ENCODE data around the gene CNTNAP5. TPM values are rescaled to one million over a fixed set of nuclear protein-coding genes. Genes with fewer than 3 reads are reported as not detected.

CNTNAP5 gene
- total RNA-seq, 2 experiments from 2014 or later: not detected

DNA sequence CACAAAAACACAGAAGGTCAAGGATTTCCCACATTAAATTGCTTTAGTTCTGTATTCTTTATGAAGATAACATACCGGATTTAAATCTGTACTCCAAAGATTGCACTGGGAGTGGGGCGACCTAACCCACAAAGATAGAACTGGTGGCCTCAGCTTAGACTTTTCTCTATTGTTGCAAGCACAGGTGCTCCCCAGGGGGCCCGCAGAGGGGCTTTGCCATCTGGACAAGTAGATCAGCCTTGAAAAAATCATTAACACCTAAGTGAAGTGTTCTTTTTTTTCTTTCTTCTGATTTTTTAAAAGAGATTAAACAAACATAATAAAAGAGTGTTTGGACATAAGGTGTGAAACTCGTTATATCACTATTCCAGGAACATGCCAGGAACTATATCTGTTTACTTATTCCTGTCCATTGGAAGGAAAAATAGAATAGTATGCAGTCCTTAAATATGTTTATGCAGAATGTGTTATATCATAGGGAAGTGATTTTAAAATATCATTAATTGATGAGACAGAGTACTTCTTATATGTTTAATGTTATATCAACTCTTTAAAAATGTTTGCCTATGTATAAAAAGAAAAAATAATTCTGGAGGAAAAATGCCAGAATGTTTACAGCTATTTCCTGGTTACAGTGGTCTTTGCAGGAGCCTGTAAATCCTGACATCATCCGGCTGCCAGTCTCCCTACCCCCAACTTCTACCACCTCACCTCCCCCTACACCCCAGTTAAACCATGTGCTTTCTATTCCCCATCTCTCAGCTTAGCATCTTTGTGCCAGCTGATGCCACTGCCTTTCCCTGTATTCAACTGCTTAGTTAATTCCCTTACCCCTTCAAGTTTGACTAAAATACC lies 679.2 kb downstream of the CNTNAP5 start:
- no peak overlapping the region for H3K4me3 Mint-ChIP-seq
- intact Hi-C loops (cut with micrococcal nuclease): no loop called here
- H3K9me3 Mint-ChIP-seq: peaks cover 11% of the 10 kb centered on the region
- H3K27ac Mint-ChIP-seq: no peak overlapping the region
- H3K36me3 Mint-ChIP-seq (ENCODE audit: low read depth): no peaks in the 10 kb centered on the region
- CTCF ChIA-PET: no interaction called here
- H3K27me3 Mint-ChIP-seq: no peaks in the 10 kb centered on the region
- H3K4me1 Mint-ChIP-seq (ENCODE audit: low read depth): no peaks in the 10 kb centered on the region
- no peak for DNase-seq
- TF ChIP-seq, protein P1, sequence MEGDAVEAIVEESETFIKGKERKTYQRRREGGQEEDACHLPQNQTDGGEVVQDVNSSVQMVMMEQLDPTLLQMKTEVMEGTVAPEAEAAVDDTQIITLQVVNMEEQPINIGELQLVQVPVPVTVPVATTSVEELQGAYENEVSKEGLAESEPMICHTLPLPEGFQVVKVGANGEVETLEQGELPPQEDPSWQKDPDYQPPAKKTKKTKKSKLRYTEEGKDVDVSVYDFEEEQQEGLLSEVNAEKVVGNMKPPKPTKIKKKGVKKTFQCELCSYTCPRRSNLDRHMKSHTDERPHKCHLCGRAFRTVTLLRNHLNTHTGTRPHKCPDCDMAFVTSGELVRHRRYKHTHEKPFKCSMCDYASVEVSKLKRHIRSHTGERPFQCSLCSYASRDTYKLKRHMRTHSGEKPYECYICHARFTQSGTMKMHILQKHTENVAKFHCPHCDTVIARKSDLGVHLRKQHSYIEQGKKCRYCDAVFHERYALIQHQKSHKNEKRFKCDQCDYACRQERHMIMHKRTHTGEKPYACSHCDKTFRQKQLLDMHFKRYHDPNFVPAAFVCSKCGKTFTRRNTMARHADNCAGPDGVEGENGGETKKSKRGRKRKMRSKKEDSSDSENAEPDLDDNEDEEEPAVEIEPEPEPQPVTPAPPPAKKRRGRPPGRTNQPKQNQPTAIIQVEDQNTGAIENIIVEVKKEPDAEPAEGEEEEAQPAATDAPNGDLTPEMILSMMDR (IDR thresholded peaks at IDR 0.05): no peak
- POLR2A ChIA-PET: no interaction called here
- ATAC-seq: no peak

DNA sequence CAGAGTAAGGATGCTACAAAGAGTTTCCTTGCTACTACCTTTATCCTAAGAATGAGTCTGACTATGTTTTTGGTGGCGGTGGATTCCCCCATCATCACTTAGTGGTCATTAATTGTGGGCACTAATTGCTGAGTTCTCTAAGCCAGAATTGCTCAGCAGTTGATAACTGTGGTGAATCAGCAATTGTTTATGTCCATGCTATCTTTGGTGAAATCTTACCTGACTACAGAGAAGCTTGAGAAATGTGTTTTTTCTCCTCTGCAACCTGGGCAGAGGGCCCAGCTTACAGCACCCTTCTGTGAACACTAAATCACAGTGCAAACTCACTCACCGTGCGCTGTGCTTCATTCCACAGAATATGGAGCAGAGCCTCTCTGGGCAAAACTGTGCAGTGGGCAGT lies 683.6 kb downstream of the CNTNAP5 start:
- no peak overlapping the region for H3K4me3 Mint-ChIP-seq
- intact Hi-C loops (cut with micrococcal nuclease): no loop called here
- ATAC-seq (no peak), DNase-seq (no peak)
- no peaks in the 10 kb centered on the region for H3K36me3 Mint-ChIP-seq (ENCODE audit: low read depth)
- POLR2A ChIA-PET: interaction anchor here (0.8 kb wide), 1 partner anchor 12 kb away, joined by 3 read pairs; no protein-coding TSS in a partner anchor
- H3K27me3 Mint-ChIP-seq: no peaks in the 10 kb centered on the region
- H3K27ac Mint-ChIP-seq: no peak overlapping the region
- TF ChIP-seq, protein P1 (IDR thresholded peaks at IDR 0.05): no peak
- peaks cover 5% of the 10 kb centered on the region for H3K9me3 Mint-ChIP-seq
- no peaks in the 10 kb centered on the region for H3K4me1 Mint-ChIP-seq (ENCODE audit: low read depth)
- CTCF ChIA-PET: no interaction called here

DNA sequence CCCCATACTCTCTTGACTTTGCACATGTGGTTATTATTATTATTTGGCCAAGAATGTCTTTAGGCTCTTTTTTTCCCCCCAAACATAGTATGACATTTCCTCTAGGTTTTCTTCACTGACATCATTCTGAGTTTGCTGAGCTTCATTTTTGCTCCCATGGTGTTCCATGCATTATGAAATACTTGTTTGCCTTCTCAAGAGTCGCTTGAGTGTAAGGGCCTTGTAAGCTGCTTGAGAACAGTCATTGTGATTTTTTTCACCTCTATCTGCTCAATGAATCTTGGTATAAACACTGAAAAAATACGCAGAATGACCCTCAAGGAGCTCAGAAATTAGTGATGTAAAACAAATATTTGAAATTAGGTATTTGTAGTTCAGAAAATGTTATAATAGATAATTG lies 688.9 kb downstream of the CNTNAP5 start:
- ATAC-seq (no peak), DNase-seq (no peak)
- Mint-ChIP-seq H3K36me3 (ENCODE audit: low read depth) (no peaks in the 10 kb centered on the region), H3K27ac (no peak overlapping the region), H3K4me3 (no peak overlapping the region), H3K4me1 (ENCODE audit: low read depth) (no peaks in the 10 kb centered on the region), H3K9me3 (peaks cover 4% of the 10 kb centered on the region), H3K27me3 (no peaks in the 10 kb centered on the region)
- POLR2A ChIA-PET: no interaction called here
- TF ChIP-seq, protein P1 (IDR thresholded peaks at IDR 0.05): no peak
- CTCF ChIA-PET: no interaction called here
- intact Hi-C loops (cut with micrococcal nuclease): no loop called here

DNA sequence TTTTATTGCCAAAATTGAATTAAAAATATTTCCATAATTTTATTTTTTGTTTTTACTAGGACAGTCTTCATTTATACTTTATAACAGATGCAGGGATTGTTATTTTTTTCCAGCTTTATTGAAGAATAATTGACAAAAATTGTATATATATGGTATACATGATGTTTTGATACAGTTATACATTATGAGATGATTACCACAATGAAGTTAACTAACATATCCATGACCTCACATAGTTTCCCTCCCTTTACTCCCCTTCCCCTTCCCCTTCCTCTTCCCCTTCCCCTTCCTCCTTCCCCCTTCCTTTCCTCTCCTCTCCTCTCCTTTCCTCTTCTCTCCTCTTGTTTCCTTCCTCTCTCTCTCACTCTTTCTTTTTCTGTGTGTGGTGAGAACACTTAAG lies 700.1 kb downstream of the CNTNAP5 start:
- Mint-ChIP-seq H3K9me3 (no peaks in the 10 kb centered on the region), H3K27ac (no peak overlapping the region), H3K36me3 (ENCODE audit: low read depth) (no peaks in the 10 kb centered on the region), H3K27me3 (no peaks in the 10 kb centered on the region), H3K4me3 (no peak overlapping the region), H3K4me1 (ENCODE audit: low read depth) (no peaks in the 10 kb centered on the region)
- intact Hi-C loops (cut with micrococcal nuclease): no loop called here
- ChIA-PET CTCF (no interaction called here), POLR2A (no interaction called here)
- DNase-seq (no peak), ATAC-seq (no peak)
- TF ChIP-seq, protein P1 (IDR thresholded peaks at IDR 0.05): no peak

DNA sequence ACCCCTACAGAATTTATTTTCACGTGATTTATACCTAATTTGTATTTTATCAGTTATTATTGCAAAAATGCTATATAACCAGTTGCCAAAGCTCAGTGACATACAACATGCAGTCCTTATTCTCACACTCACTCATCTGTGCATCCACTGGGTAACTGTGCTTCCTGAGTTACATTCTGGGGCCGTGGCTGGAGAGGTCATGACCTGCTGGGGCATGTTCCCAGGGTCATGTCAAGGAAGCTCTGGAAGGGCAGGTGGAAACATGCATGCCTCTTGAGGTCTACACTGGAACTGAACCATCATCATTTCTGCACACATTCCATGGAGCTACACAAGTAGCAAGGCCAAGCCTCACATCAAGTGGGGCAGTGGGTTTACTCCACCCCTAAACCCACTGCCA lies 715.5 kb downstream of the CNTNAP5 start:
- peaks cover 5% of the 10 kb centered on the region for H3K9me3 Mint-ChIP-seq
- H3K36me3 Mint-ChIP-seq (ENCODE audit: low read depth): no peaks in the 10 kb centered on the region
- intact Hi-C loops (cut with micrococcal nuclease): no loop called here
- H3K27me3 Mint-ChIP-seq: no peaks in the 10 kb centered on the region
- ChIA-PET POLR2A (no interaction called here), CTCF (no interaction called here)
- TF ChIP-seq, protein P1 (IDR thresholded peaks at IDR 0.05): no peak
- ATAC-seq: no peak
- H3K4me3 Mint-ChIP-seq: no peak overlapping the region
- H3K4me1 Mint-ChIP-seq (ENCODE audit: low read depth): no peaks in the 10 kb centered on the region
- DNase-seq: no peak
- H3K27ac Mint-ChIP-seq: no peak overlapping the region

All from activated CD8-positive, alpha-beta T cell treated with anti-CD3 and anti-CD28 coated beads for 36 hours (primary cell).